Measurements from ENCODE around the gene HINFP. TPM values are rescaled to one million over a fixed set of nuclear protein-coding genes. Genes with fewer than 3 reads are reported as not detected.

Gene HINFP
- total and polyA plus RNA-seq, 3 experiments from 2014 or later: 14.6 to 29.1 (median 26.8) TPM

- peak overlapping the region; percentile 84 for H3K27ac ChIP-seq (ENCODE audit: low read depth, low read length)
- H3K4me1 Mint-ChIP-seq: peaks cover 28 to 43% (median 43%) of the 10 kb centered on the region in 3 donors
- H3K4me3 Mint-ChIP-seq: peak overlapping the region; percentile 84 to 97 (median 93)
- ChIA-PET POLR2A (interaction anchor here (0.6 to 2.2 kb wide), 14 partner anchors 9 to 303 kb away, joined by 3 to 39 read pairs (median 4); partner anchors contain the start of genes C2CD2L, DDX6, HINFP and HMBS), CTCF (interaction anchor here (1.0 to 1.8 kb wide), 11 partner anchors 8 to 230 kb away, joined by 3 to 13 read pairs (median 4); partner anchors contain the start of genes HINFP, HMBS, TRAPPC4 and VPS11)
- H3K36me3 Mint-ChIP-seq: peaks cover 0 to 47% (median 18%) of the 10 kb centered on the region in 3 donors
- peak overlapping the region; percentile 78 to 96 (median 88) for H3K27ac Mint-ChIP-seq
- peaks cover 0 to 6% of the 10 kb centered on the region in 2 donors for H3K27me3 Mint-ChIP-seq
- DNase-seq: peak; percentile 33 to 72 (median 42)
- no peaks in the 10 kb centered on the region for H3K9me3 ChIP-seq (ENCODE audit: low read length)
- H3K36me3 ChIP-seq (ENCODE audit: insufficient read depth, low read length): peaks cover 10% of the 10 kb centered on the region
- peaks cover 21% of the 10 kb centered on the region for H3K4me1 ChIP-seq (ENCODE audit: insufficient read depth, low read length)
- no peaks in the 10 kb centered on the region for H3K27me3 ChIP-seq (ENCODE audit: insufficient read depth, low read length, poor library complexity, severe bottlenecking)
- H3K9me3 Mint-ChIP-seq: peaks cover 0 to 2% (median 0%) of the 10 kb centered on the region in 5 donors
- peak overlapping the region; percentile 88 for H3K4me3 ChIP-seq (ENCODE audit: low read length)
Observed at GRCh38 chr11:119093942-119094815, 27.2 kb upstream of the HINFP start.

- Histone ChIP-seq H3K4me3 (ENCODE audit: low read length) (peak overlapping the region; percentile 88), H3K27ac (ENCODE audit: low read depth, low read length) (peak overlapping the region; percentile 84), H3K4me1 (ENCODE audit: insufficient read depth, low read length) (peaks cover 21% of the 10 kb centered on the region), H3K9me3 (ENCODE audit: low read length) (no peaks in the 10 kb centered on the region), H3K36me3 (ENCODE audit: insufficient read depth, low read length) (peaks cover 10% of the 10 kb centered on the region), H3K27me3 (ENCODE audit: insufficient read depth, low read length, poor library complexity, severe bottlenecking) (no peaks in the 10 kb centered on the region)
- H3K4me3 Mint-ChIP-seq: peak overlapping the region; percentile 84 to 97 (median 93)
- H3K9me3 Mint-ChIP-seq: peaks cover 0 to 2% (median 0%) of the 10 kb centered on the region in 5 donors
- peaks cover 29 to 45% (median 45%) of the 10 kb centered on the region in 3 donors for H3K4me1 Mint-ChIP-seq
- peak overlapping the region; percentile 55 to 96 (median 88) for H3K27ac Mint-ChIP-seq
- ChIA-PET CTCF (interaction anchor here (1.0 to 1.8 kb wide), 11 partner anchors 9 to 229 kb away, joined by 3 to 13 read pairs (median 4); partner anchors contain the start of genes HINFP, HMBS, TRAPPC4 and VPS11), POLR2A (interaction anchor here (0.6 to 2.2 kb wide), 14 partner anchors 10 to 304 kb away, joined by 3 to 39 read pairs (median 4); partner anchors contain the start of genes C2CD2L, DDX6, HINFP and HMBS)
- DNase-seq: no peak
- H3K36me3 Mint-ChIP-seq: peaks cover 0 to 47% (median 19%) of the 10 kb centered on the region in 3 donors
- peaks cover 0 to 6% of the 10 kb centered on the region in 2 donors for H3K27me3 Mint-ChIP-seq
Observed at GRCh38 chr11:119094816-119095065, 26.6 kb upstream of the HINFP start.

GRCh38 chr11:119095066-119095880 lies 26.1 kb upstream of the HINFP start:
- Histone ChIP-seq H3K4me3 (ENCODE audit: low read length) (peak overlapping the region; percentile 88), H3K9me3 (ENCODE audit: low read length) (no peaks in the 10 kb centered on the region), H3K36me3 (ENCODE audit: insufficient read depth, low read length) (peaks cover 10% of the 10 kb centered on the region), H3K27me3 (ENCODE audit: insufficient read depth, low read length, poor library complexity, severe bottlenecking) (no peaks in the 10 kb centered on the region), H3K4me1 (ENCODE audit: insufficient read depth, low read length) (peaks cover 26% of the 10 kb centered on the region), H3K27ac (ENCODE audit: low read depth, low read length) (peak overlapping the region; percentile 84)
- Mint-ChIP-seq H3K9me3 (peaks cover 0 to 2% (median 0%) of the 10 kb centered on the region in 5 donors), H3K36me3 (peaks cover 0 to 49% (median 17%) of the 10 kb centered on the region in 3 donors), H3K4me1 (peaks cover 35 to 50% (median 50%) of the 10 kb centered on the region in 3 donors), H3K27me3 (peaks cover 0 to 4% of the 10 kb centered on the region in 2 donors), H3K4me3 (peak overlapping the region; percentile 84 to 97 (median 93)), H3K27ac (peak overlapping the region; percentile 55 to 96 (median 88))
- POLR2A ChIA-PET: interaction anchor here (0.6 to 2.2 kb wide), 14 partner anchors 10 to 304 kb away, joined by 3 to 39 read pairs (median 4); partner anchors contain the start of genes C2CD2L, DDX6, HINFP and HMBS
- DNase-seq: peak; percentile 99 to 100 (median 100)
- CTCF ChIA-PET: interaction anchor here (0.8 to 1.8 kb wide), 13 partner anchors 9 to 229 kb away, joined by 3 to 13 read pairs (median 4); partner anchors contain the start of genes HINFP, HMBS, TRAPPC4 and VPS11

- ChIA-PET POLR2A (interaction anchor here (0.8 kb wide), 1 partner anchor 16 kb away, joined by 11 read pairs; no protein-coding TSS in a partner anchor), CTCF (interaction anchor here (0.6 to 2.0 kb wide), 3 partner anchors 10 to 97 kb away, joined by 3 to 8 read pairs (median 3); partner anchors contain the start of gene HMBS)
- H3K4me1 ChIP-seq (ENCODE audit: insufficient read depth, low read length): peaks cover 32% of the 10 kb centered on the region
- H3K36me3 ChIP-seq (ENCODE audit: insufficient read depth, low read length): peaks cover 10% of the 10 kb centered on the region
- H3K27me3 ChIP-seq (ENCODE audit: insufficient read depth, low read length, poor library complexity, severe bottlenecking): no peaks in the 10 kb centered on the region
- H3K36me3 Mint-ChIP-seq: peaks cover 0 to 47% (median 17%) of the 10 kb centered on the region in 3 donors
- H3K27me3 Mint-ChIP-seq: peaks cover 0 to 4% of the 10 kb centered on the region in 2 donors
- H3K4me1 Mint-ChIP-seq: peaks cover 41 to 66% (median 60%) of the 10 kb centered on the region in 3 donors
- peaks cover 0 to 2% (median 0%) of the 10 kb centered on the region in 5 donors for H3K9me3 Mint-ChIP-seq
- DNase-seq: no peak
- peak overlapping the region in 1 of 8 donors; percentile 83 for H3K27ac Mint-ChIP-seq
- H3K4me3 Mint-ChIP-seq: peak overlapping the region; percentile 88 to 99 (median 98)
- H3K27ac ChIP-seq (ENCODE audit: low read depth, low read length): no peak overlapping the region
- no peaks in the 10 kb centered on the region for H3K9me3 ChIP-seq (ENCODE audit: low read length)
- H3K4me3 ChIP-seq (ENCODE audit: low read length): no peak overlapping the region
Observed at GRCh38 chr11:119099711-119100110, 21.7 kb upstream of the HINFP start.

- peak overlapping the region; percentile 97 for H3K4me3 ChIP-seq (ENCODE audit: low read length)
- H3K4me1 Mint-ChIP-seq: peaks cover 40 to 67% (median 58%) of the 10 kb centered on the region in 3 donors
- H3K36me3 Mint-ChIP-seq: peaks cover 0 to 40% (median 17%) of the 10 kb centered on the region in 3 donors
Observed at GRCh38 chr11:119100246-119100970, 21.0 kb upstream of the HINFP start.

GRCh38 chr11:119100994-119101758 lies 20.2 kb upstream of the HINFP start:
- Histone ChIP-seq H3K27ac (ENCODE audit: low read depth, low read length) (peak overlapping the region; percentile 95), H3K4me1 (ENCODE audit: insufficient read depth, low read length) (peaks cover 31% of the 10 kb centered on the region), H3K27me3 (ENCODE audit: insufficient read depth, low read length, poor library complexity, severe bottlenecking) (no peaks in the 10 kb centered on the region), H3K4me3 (ENCODE audit: low read length) (peak overlapping the region; percentile 97), H3K9me3 (ENCODE audit: low read length) (no peaks in the 10 kb centered on the region), H3K36me3 (ENCODE audit: insufficient read depth, low read length) (peaks cover 10% of the 10 kb centered on the region)
- Mint-ChIP-seq H3K9me3 (no peaks in the 10 kb centered on the region), H3K27ac (peak overlapping the region; percentile 93 to 100 (median 98)), H3K4me1 (peaks cover 36 to 60% (median 56%) of the 10 kb centered on the region in 3 donors), H3K36me3 (peaks cover 0 to 39% (median 17%) of the 10 kb centered on the region in 3 donors), H3K27me3 (no peaks in the 10 kb centered on the region), H3K4me3 (peak overlapping the region; percentile 88 to 99 (median 98))
- POLR2A ChIA-PET: interaction anchor here (0.9 to 2.3 kb wide), 8 partner anchors 11 to 797 kb away, joined by 3 to 14 read pairs (median 6); partner anchors contain the start of genes HINFP, HMBS, RPS25 and TRAPPC4
- CTCF ChIA-PET: interaction anchor here (0.8 to 2.1 kb wide), 5 partner anchors 9 to 45 kb away, joined by 3 to 5 read pairs (median 5); no protein-coding TSS in a partner anchor
- DNase-seq: no peak

More at GRCh38 chr11:119100246-119100970, 21.0 kb upstream of the HINFP start:
- Mint-ChIP-seq H3K27me3 (peaks cover 0 to 2% of the 10 kb centered on the region in 2 donors), H3K27ac (peak overlapping the region; percentile 76 to 100 (median 88)), H3K4me3 (peak overlapping the region; percentile 88 to 99 (median 98)), H3K9me3 (peaks cover 0 to 1% (median 0%) of the 10 kb centered on the region in 5 donors)
- Histone ChIP-seq H3K4me1 (ENCODE audit: insufficient read depth, low read length) (peaks cover 32% of the 10 kb centered on the region), H3K9me3 (ENCODE audit: low read length) (no peaks in the 10 kb centered on the region), H3K27me3 (ENCODE audit: insufficient read depth, low read length, poor library complexity, severe bottlenecking) (no peaks in the 10 kb centered on the region), H3K27ac (ENCODE audit: low read depth, low read length) (peak overlapping the region; percentile 14), H3K36me3 (ENCODE audit: insufficient read depth, low read length) (peaks cover 10% of the 10 kb centered on the region)
- ChIA-PET POLR2A (interaction anchor here (0.8 kb wide), 1 partner anchor 15 kb away, joined by 11 read pairs; no protein-coding TSS in a partner anchor), CTCF (interaction anchor here (0.8 to 2.0 kb wide), 2 partner anchors 10 to 15 kb away, joined by 3 to 8 read pairs; partner anchors contain the start of gene HMBS)
- no peak for DNase-seq

Measured in CD8-positive, alpha-beta memory T cell (primary cell).